Right cardiac atrium (tissue), 5 donors: ENCODE measurements around the gene THRB. TPM values are rescaled to one million over a fixed set of nuclear protein-coding genes. Genes with fewer than 3 reads are reported as not detected.

Experiments
- ATAC-seq, 2 donors: fragments of 200-7000 bp; cut with Tn5 transposase; one replicate each; pipeline versions ENCODE4 v1.8.0 to v1.9.1; 2020; ENCODE audit warnings: moderate library complexity in 2 of 2, mild to moderate bottlenecking in 1 of 2
- DNase-seq, 3 donors: peaks; one replicate each; pipeline ENCODE4 v3.0.0-alpha.2; 2020
- H3K27ac ChIP-seq: one replicate; pipeline ENCODE4 v1.5.1; 2013; ENCODE audit warnings: mild to moderate bottlenecking, low read length, control low read depth, moderate library complexity
- H3K27me3 ChIP-seq: one replicate; pipeline ENCODE4 v1.6.1; 2013; ENCODE audit not compliant: control insufficient read depth, insufficient read depth
- H3K4me1 ChIP-seq: one replicate; pipeline ENCODE4 v1.6.1; 2013; ENCODE audit warnings: low read length; ENCODE audit not compliant: control insufficient read depth, insufficient read depth
- H3K4me3 ChIP-seq: one replicate; pipeline ENCODE4 v1.5.1; 2013; ENCODE audit warnings: low read length, control low read depth
- H3K9me3 ChIP-seq: one replicate; pipeline ENCODE4 v1.6.1; 2013; ENCODE audit warnings: low read length; ENCODE audit not compliant: control insufficient read depth
- WGBS: extraction: QIAGEN DNeasy Blood & Tissue Kit; methylation state at CpG from one replicate; pipeline ENCODE4 v1.1.7; 2013; 5-methylcytosine and 5-hydroxymethylcytosine counted together
- intact Hi-C, 4 donors: fragments of 100-400 bp; cut with DNase I; formaldehyde crosslinking; loops; one replicate each; pipeline versions ENCODE4 v1.11.0 to v1.14.0; 2022 to 2023
- long read RNA-seq, 4 donors: library from polyadenylated mRNA; unstranded; transcript quantifications; one replicate each; pipeline ENCODE4 v2.0.0, GENCODE V29; 2020 to 2021
- polyA plus RNA-seq: library from polyadenylated mRNA; stranded (reverse); fragments of 200-250 nt; gene quantifications from one replicate; pipeline ENCODE4 v1.2.3, GENCODE V29; 2013
- total RNA-seq, 4 donors: library from RNA; stranded (reverse); fragmentation: NEBNext Ultra II Directional; extraction: Animal tissue kit (Norgen Biotek cat#: 25700); gene quantifications; one replicate each; pipeline ENCODE4 v1.2.1, GENCODE V29; 2021
- donor health status: healthy with polysubstance abuse.
- donor health status: DM: no; HTN: yes; CAD: no.
- donor health status: DM: no; HTN: no; CAD: no.
- donor health status: DM: no; HTN: yes; CAD: no; lungs with severe emphysema.
- donor health status: DM: yes; HTN: yes; CAD: no.

The THRB gene
- total RNA-seq: 10 to 100 TPM; 16.1 to 25.0 (median 21.3) TPM
- polyA plus RNA-seq: 5.3 TPM
- long read RNA-seq, donor 1, full-length matches to known transcripts: 2 of 10 reads
- long read RNA-seq, donor 1, partial matches to known transcripts: 0 of 10 reads
- long read RNA-seq, donor 1, other reads (novel, unspliced or antisense): 8 of 10 reads
- long read RNA-seq, donor 2, full-length matches to known transcripts: 1 of 5 reads
- long read RNA-seq, donor 2, partial matches to known transcripts: 0 of 5 reads
- long read RNA-seq, donor 2, other reads (novel, unspliced or antisense): 4 of 5 reads
- long read RNA-seq, donor 3, full-length matches to known transcripts: 4 of 18 reads
- long read RNA-seq, donor 3, partial matches to known transcripts: 2 of 18 reads
- long read RNA-seq, donor 3, other reads (novel, unspliced or antisense): 12 of 18 reads
- long read RNA-seq, donor 4, partial matches to known transcripts: 1 of 9 reads
- long read RNA-seq, donor 4, other reads (novel, unspliced or antisense): 8 of 9 reads

DNA sequence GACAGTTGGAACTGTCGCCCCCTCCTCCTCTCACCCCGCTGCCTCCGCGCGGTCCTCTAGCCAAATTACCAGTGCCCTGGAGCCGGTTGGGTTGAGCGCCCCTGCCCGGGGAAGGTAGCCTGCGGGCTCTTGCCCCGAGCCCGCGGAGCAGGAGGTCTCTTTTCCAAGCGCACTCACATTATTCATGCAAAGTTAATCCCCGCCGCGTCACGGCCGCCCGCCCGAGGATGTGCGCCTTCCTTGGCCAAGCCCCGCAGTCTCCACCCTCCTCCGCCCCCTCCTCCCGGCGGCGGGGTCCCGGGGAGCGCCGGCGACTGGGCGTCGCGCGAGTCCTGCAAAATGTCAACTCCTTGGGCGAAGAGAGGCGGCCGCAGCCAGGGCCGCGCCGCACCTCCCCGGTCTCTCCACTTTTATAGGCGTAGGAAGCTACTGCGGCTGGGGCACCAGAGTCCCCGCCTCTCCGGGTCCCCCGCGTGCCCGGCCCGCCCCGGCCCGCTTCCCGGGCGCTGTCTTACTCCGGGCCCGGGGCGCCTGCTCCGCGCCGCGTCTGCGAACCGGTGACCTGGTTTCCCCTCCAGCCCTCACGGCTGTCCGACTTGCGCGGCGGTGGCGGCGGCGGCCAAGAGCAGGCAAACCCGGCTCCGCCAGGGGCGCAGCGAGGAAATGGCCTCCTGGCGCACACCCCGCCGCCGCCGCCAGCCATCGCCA is at the start of gene THRB:
Gene THRB, minus strand, starts transcription at position 233 of the 708 bp plus-strand sequence.
- H3K9me3 ChIP-seq: no peaks in the 10 kb centered on the region
- peak within 1 kb of the TSS; percentile 62 for H3K27ac ChIP-seq
- peak; percentile 82 to 92 (median 91) for DNase-seq
- H3K27me3 ChIP-seq: no peaks in the 10 kb centered on the region
- H3K4me1 ChIP-seq: peaks cover 3% of the 10 kb centered on the region
- intact Hi-C loops: loop anchor here (5.0 to 10.0 kb wide), 4 partner anchors 60 to 232 kb away; no protein-coding TSS in a partner anchor
- peak within 1 kb of the TSS; percentile 59 for H3K4me3 ChIP-seq
- ATAC-seq: peak; percentile 80 to 82
- under 1% methylated on average over 80 of the region's 80 CpGs for WGBS

DNA sequence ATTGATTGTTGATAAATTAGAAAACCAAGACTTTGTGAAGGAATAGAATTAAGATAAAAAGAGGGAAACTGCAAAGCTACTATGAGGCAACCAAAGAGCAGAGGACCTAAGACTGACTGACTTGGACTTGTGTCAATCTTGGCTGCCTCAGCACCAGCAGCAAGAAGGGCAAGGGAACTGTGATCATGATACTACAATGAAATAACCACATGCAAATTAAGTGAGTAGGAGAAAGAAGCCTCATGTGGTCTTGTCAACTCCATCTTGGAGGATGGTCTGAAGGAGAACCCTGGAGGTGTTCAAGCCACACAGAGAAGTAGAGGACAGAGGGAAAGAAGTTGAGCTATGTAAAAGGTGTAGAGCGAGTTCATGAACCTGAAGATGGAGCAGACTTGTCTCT is 47.3 kb upstream of the THRB start:
- intact Hi-C loops: no loop called here
- DNase-seq: no peak
- Histone ChIP-seq H3K27me3 (no peaks in the 10 kb centered on the region), H3K9me3 (no peaks in the 10 kb centered on the region), H3K4me1 (no peaks in the 10 kb centered on the region), H3K27ac (no peak overlapping the region), H3K4me3 (no peak overlapping the region)
- 95% methylated on average over 1 of the region's 1 CpG for WGBS
- ATAC-seq: no peak

DNA sequence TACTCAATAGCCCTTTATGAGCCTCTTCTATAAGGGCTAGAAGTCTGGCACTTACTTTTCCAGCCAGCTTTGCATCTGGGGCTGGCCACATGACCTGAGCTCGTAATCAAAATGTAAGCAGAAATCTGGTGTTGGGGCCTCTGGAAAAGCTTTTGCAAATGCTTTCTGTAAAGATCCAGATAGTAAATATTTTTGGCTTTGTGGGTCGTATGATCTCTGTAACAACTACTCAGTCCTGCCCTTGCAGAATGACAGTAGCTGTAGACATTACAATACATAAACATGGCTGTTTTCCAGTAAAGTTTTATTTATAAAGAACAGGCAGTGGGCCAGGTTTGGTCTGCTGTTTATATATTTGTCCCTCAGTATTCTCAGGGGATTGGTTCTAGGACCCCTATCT is 46.2 kb upstream of the THRB start:
- ATAC-seq: no peak
- intact Hi-C loops: no loop called here

DNA sequence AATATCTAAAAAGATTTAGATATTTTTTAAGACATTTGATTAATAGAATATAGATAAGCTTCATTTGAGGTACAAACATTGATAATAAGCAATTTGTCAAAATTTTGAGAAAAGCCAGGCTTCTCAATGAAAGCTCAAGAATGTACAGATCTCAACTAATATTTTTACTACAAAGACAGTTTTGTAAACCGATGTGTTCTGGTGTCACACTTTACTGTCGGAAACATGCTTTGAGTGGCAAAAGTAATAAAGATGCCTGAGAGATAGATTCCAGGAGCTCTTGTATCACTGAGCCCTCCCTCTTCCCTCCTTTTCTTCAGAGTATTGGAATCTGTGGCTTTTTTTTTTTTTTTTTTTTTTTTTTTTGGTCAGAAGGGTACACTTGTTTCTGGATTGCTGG is 45.0 kb upstream of the THRB start:
- DNase-seq: no peak
- intact Hi-C loops: no loop called here
- Histone ChIP-seq H3K27me3 (no peaks in the 10 kb centered on the region), H3K4me3 (no peak overlapping the region), H3K9me3 (no peaks in the 10 kb centered on the region), H3K4me1 (no peaks in the 10 kb centered on the region), H3K27ac (no peak overlapping the region)
- no peak for ATAC-seq
- WGBS: 95% methylated on average over 2 of the region's 2 CpGs

More for the DNA sequence above, 46.2 kb upstream of the THRB start:
- H3K27ac ChIP-seq: no peak overlapping the region
- no peaks in the 10 kb centered on the region for H3K4me1 ChIP-seq
- DNase-seq: no peak
- no peaks in the 10 kb centered on the region for H3K9me3 ChIP-seq
- H3K4me3 ChIP-seq: no peak overlapping the region
- 75% methylated on average over 2 of the region's 2 CpGs for WGBS
- H3K27me3 ChIP-seq: no peaks in the 10 kb centered on the region

DNA sequence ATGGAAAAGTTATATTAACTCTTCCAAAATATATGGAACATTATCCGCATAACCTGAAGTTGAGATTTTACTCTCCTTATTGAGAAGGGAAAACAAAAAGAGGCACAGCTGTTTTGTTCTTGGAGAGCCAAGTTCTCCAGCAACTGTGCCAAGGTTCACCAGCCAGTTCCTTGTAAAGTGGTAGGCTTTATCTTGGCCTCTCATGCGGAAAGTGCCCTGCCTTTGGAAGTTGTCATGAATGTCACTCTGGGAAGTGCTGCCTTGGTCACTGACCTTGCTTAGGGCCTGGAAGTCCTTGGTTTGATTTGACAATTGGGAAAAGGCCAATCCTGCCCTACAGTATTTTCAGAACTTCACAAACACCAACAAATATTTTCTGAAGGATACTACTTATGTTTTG is 44.2 kb upstream of the THRB start:
- intact Hi-C loops: no loop called here
- WGBS: 83% methylated on average over 2 of the region's 2 CpGs
- Histone ChIP-seq H3K4me1 (no peaks in the 10 kb centered on the region), H3K27me3 (no peaks in the 10 kb centered on the region), H3K27ac (no peak overlapping the region), H3K9me3 (no peaks in the 10 kb centered on the region), H3K4me3 (no peak overlapping the region)
- peak; percentile 80 to 92 for ATAC-seq
- peak; percentile 26 to 52 (median 50) for DNase-seq

DNA sequence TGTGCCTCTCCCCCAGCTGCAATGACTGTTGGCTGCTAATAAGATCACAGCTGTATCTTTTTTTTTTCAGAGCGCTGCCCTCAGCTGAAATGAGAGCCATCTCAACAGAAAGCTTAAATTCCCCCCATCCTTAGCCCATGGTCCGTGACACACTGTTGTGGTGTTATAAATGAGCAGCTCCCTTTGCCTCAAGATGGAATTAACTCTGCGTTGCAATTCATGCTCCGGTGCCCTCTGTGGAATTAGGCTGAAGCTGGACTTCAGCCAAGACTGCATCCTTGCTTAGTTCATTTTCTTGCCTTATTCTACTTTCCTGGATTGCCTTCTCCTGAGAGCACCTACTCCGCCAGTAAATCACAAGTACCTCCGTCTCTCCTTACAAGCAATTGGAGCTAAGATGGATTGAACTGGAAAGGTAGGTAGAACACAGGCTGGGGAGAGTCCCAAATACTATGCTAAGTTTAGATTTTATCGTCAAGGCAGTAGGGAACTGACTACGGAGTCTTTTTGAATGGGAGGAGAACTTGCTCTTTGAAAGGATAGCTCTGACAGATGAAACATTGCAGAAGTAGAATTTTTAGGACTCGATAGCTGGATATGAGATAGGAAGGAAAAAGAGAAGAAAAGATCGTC is 39.0 kb upstream of the THRB start:
- intact Hi-C loops: no loop called here
- H3K4me1 ChIP-seq: no peaks in the 10 kb centered on the region
- H3K4me3 ChIP-seq: no peak overlapping the region
- no peak for ATAC-seq
- no peaks in the 10 kb centered on the region for H3K9me3 ChIP-seq
- no peak overlapping the region for H3K27ac ChIP-seq
- no peaks in the 10 kb centered on the region for H3K27me3 ChIP-seq
- DNase-seq: no peak
- 83% methylated on average over 10 of the region's 10 CpGs for WGBS

DNA sequence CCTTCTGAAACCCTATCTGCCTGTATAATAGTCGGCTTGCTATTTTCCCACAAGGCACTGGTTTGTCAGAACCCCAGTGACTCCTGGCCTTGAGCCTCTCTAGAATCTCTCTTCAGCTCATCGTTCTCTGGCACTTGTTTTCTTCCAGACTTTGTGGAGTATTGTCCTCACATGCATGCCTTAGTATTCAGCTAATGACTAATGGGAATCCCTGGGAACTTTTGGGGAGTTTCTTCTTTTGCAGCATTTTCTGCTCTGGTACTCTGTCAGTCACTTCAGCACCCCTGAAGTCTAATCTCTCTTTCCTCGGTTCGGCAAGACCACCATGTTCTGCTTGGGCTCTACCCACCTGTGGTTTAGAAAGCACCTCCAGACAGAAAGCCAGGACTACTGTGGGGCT is 35.8 kb upstream of the THRB start:
- intact Hi-C loops: no loop called here
- no peaks in the 10 kb centered on the region for H3K4me1 ChIP-seq

DNA sequence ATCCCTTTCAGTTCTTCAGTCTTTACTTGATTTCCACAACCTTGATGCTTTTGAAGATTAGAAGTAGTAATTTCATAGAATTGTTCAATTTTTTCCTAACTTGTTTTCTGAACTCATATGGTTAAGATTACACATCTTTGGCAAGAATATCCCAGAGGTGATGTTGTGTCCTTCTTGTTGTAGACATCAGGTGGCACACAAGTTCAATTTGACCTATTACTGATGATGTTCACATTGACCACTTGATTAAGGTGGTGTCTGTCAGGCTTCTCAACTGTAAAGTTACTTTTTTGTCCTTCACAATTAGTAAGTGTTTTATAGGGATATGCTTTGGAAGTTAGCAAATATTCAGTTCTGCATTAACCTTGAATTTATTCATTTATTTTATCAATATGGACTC is 34.6 kb upstream of the THRB start:
- H3K9me3 ChIP-seq: no peaks in the 10 kb centered on the region
- DNase-seq: no peak
- no peak overlapping the region for H3K4me3 ChIP-seq
- H3K4me1 ChIP-seq: no peaks in the 10 kb centered on the region
- no peak for ATAC-seq
- H3K27me3 ChIP-seq: no peaks in the 10 kb centered on the region
- H3K27ac ChIP-seq: no peak overlapping the region
- intact Hi-C loops: loop anchor here in 1 of 4 donors (10.0 kb wide), 1 partner anchor 56 kb away; no protein-coding TSS in a partner anchor

More for the DNA sequence above, 35.8 kb upstream of the THRB start:
- no peak overlapping the region for H3K27ac ChIP-seq
- no peak overlapping the region for H3K4me3 ChIP-seq
- H3K27me3 ChIP-seq: no peaks in the 10 kb centered on the region
- WGBS: 69% methylated on average over 4 of the region's 4 CpGs
- ATAC-seq (no peak), DNase-seq (no peak)
- no peaks in the 10 kb centered on the region for H3K9me3 ChIP-seq

DNA sequence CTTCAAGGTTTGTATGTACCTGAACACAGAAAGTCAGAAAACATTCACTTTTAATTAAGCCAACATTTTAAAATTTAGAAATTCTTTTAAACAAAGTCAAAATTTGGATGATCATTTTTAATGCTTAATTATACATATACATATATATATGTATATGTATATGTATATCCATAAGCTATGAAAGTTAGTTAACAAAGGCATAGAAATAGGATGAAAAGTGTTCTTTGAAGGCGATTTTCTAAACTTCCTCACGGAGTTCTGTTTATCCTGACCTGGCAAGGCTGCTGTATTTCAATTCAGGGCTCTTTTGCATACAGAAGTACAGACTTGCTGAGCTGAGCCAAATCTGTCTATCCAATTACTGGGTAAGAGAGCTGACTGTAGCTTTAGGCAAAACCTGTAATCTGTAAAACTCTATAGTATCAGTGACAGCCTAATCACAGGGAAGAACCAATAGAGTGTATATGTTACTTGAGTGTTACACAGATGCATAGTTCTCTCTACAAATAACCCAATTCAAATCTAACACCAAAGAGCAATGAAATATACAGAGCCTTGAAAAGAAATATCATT is 32.1 kb upstream of the THRB start:
- H3K4me3 ChIP-seq: no peak overlapping the region
- no peak overlapping the region for H3K27ac ChIP-seq
- DNase-seq: no peak
- 74% methylated on average over 2 of the region's 2 CpGs for WGBS
- no peaks in the 10 kb centered on the region for H3K27me3 ChIP-seq
- intact Hi-C loops: loop anchor here in 1 of 4 donors (10.0 kb wide), 1 partner anchor 58 kb away; no protein-coding TSS in a partner anchor
- H3K4me1 ChIP-seq: no peaks in the 10 kb centered on the region
- ATAC-seq: no peak
- H3K9me3 ChIP-seq: no peaks in the 10 kb centered on the region

DNA sequence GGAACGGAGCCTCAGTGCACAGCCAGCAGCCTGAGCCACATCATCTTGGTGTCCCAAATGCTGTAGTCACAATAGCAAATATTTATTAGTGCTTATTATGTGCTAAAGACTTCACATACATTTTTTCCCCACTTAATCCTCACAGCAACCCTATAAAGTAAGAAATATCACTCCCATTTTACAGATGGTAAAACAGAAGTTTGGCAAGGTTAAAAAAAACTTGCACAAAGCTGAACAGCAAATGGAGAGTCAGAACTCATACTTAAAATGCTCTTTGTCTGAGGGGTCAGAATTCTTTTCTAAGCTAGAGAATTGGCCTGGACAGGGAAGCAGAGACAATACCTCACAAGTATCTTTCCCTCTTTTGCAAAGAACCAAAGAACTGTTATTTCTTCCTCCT is 30.9 kb upstream of the THRB start:
- WGBS: 95% methylated on average over 1 of the region's 1 CpG
- Histone ChIP-seq H3K4me1 (no peaks in the 10 kb centered on the region), H3K9me3 (no peaks in the 10 kb centered on the region), H3K27me3 (no peaks in the 10 kb centered on the region), H3K4me3 (no peak overlapping the region), H3K27ac (no peak overlapping the region)
- ATAC-seq (no peak), DNase-seq (no peak)
- intact Hi-C loops: loop anchor here in 1 of 4 donors (10.0 kb wide), 1 partner anchor 59 kb away; no protein-coding TSS in a partner anchor
